ENCODE data around the gene ANKRD33B. TPM values are rescaled to one million over a fixed set of nuclear protein-coding genes. Genes with fewer than 3 reads are reported as not detected.

The ANKRD33B gene
- polyA plus RNA-seq, 3 donors, result 0.05 TPM; not detected in 2

DNA sequence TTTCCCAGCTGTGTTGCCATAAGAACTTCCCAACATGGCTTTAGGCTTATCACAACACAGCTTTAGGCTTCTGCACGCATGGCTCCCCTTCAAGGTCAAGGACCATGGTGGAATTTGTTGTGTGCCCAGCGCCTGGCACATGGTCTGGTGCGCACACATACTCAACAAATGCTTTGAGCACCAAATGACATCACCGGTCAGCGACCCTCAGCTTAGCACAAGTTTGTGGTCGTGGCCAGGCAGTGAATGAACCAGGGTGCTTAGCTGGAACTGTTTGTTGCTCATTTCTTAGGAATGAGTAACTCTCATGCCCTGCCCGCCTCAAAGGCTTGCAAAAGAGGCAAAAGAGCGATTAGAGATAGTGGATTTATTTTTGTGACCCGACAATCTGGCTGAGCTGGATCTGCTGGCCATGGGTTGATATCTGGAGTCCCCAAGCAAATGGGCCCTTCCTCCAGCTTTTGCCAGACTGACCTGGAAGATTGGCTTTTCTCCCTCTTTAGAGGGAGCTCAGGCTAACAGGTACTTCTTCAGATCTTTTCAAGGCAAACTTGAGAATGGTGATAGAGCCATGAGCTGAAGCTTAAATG, 138.3 kb downstream of the ANKRD33B start:
- Histone ChIP-seq H3K27me3 (ENCODE audit: control insufficient read depth in 2 of 2, insufficient read depth in 2 of 2, low read length in 2 of 2) (no peaks in the 10 kb centered on the region), H3K79me2 (ENCODE audit: insufficient read depth, low read length) (peaks cover 62% of the 10 kb centered on the region), H3K9ac (ENCODE audit: insufficient read depth, low read length, poor library complexity, severe bottlenecking) (no peak overlapping the region), H3K9me3 (replicated peaks in 1 of 2; ENCODE audit: control insufficient read depth in 1 of 2, insufficient read depth in 1 of 2, low read length in 2 of 2) (no peaks in the 10 kb centered on the region), H2AFZ (ENCODE audit: insufficient read depth, low read depth, low read length, poor library complexity, severe bottlenecking) (no peak overlapping the region), H3K27ac (ENCODE audit: low read depth in 1 of 2, low read length in 2 of 2) (no peak overlapping the region), H3K36me3 (replicated peaks in 1 of 2; ENCODE audit: control insufficient read depth in 1 of 2, insufficient read depth in 2 of 2, low read length in 2 of 2) (peaks cover 3 to 34% of the 10 kb centered on the region in 2 donors), H3K4me2 (replicated peaks; ENCODE audit: extremely low read depth, low read length, poor library complexity, severe bottlenecking) (no peak overlapping the region), H4K20me1 (ENCODE audit: insufficient read depth, low read length) (peaks cover 97% of the 10 kb centered on the region), H3K4me3 (replicated peaks in 1 of 3; ENCODE audit: low read depth in 2 of 3, low read length in 3 of 3) (no peak overlapping the region), H3K4me1 (ENCODE audit: control insufficient read depth in 1 of 2, insufficient read depth in 2 of 2, low read length in 2 of 2) (peaks cover 18 to 29% of the 10 kb centered on the region in 2 donors)
- H3K4me3 Mint-ChIP-seq, result no peak overlapping the region
- WGBS (ENCODE audit: insufficient coverage), result 94% methylated on average over 9 of the region's 9 CpGs
- H3K27ac Mint-ChIP-seq, result peak overlapping the region in 6 of 7 donors; percentile 25 to 85 (median 64)
- peaks cover 33 to 44% of the 10 kb centered on the region in 2 donors for H3K36me3 Mint-ChIP-seq
- TF ChIP-seq CTCF (IDR thresholded peaks at IDR 0.05), result no peak
- no peaks in the 10 kb centered on the region for H3K27me3 Mint-ChIP-seq (ENCODE audit: low read depth in 3 of 3)
- H3K9me3 Mint-ChIP-seq, result peaks cover 0 to 2% (median 0%) of the 10 kb centered on the region in 7 donors
- intact Hi-C loops (cut with micrococcal nuclease), result loop anchor here in 1 of 2 donors (5.0 kb wide), 1 partner anchor 60 kb away; the partner anchor contains the start of gene DAP
- no peak for DNase-seq
- H3K4me1 Mint-ChIP-seq, result peaks cover 27% of the 10 kb centered on the region

- peaks cover 0 to 2% (median 0%) of the 10 kb centered on the region in 7 donors for H3K9me3 Mint-ChIP-seq
Observed at GRCh38 chr5:10702911-10703491, 139.1 kb downstream of the ANKRD33B start.

More at GRCh38 chr5:10702911-10703491, 139.1 kb downstream of the ANKRD33B start:
- Mint-ChIP-seq H3K27ac (peak overlapping the region in 3 of 7 donors; percentile 25 to 81 (median 60)), H3K4me1 (peaks cover 32% of the 10 kb centered on the region), H3K36me3 (peaks cover 34 to 44% of the 10 kb centered on the region in 2 donors), H3K4me3 (no peak overlapping the region), H3K27me3 (ENCODE audit: low read depth in 3 of 3) (no peaks in the 10 kb centered on the region)
- intact Hi-C loops (cut with micrococcal nuclease), result loop anchor here in 1 of 2 donors (5.0 kb wide), 1 partner anchor 59 kb away; the partner anchor contains the start of gene DAP
- Histone ChIP-seq H3K4me1 (ENCODE audit: control insufficient read depth in 1 of 2, insufficient read depth in 2 of 2, low read length in 2 of 2) (peaks cover 18 to 33% of the 10 kb centered on the region in 2 donors), H3K4me3 (replicated peaks in 1 of 3; ENCODE audit: low read depth in 2 of 3, low read length in 3 of 3) (no peak overlapping the region), H3K9me3 (replicated peaks in 1 of 2; ENCODE audit: control insufficient read depth in 1 of 2, insufficient read depth in 1 of 2, low read length in 2 of 2) (no peaks in the 10 kb centered on the region), H3K79me2 (ENCODE audit: insufficient read depth, low read length) (peaks cover 70% of the 10 kb centered on the region), H3K27me3 (ENCODE audit: control insufficient read depth in 2 of 2, insufficient read depth in 2 of 2, low read length in 2 of 2) (no peaks in the 10 kb centered on the region), H3K9ac (ENCODE audit: insufficient read depth, low read length, poor library complexity, severe bottlenecking) (no peak overlapping the region), H3K27ac (ENCODE audit: low read depth in 1 of 2, low read length in 2 of 2) (peak overlapping the region in 1 of 2 donors; percentile 2), H4K20me1 (ENCODE audit: insufficient read depth, low read length) (peaks cover 97% of the 10 kb centered on the region), H2AFZ (ENCODE audit: insufficient read depth, low read depth, low read length, poor library complexity, severe bottlenecking) (no peak overlapping the region), H3K4me2 (replicated peaks; ENCODE audit: extremely low read depth, low read length, poor library complexity, severe bottlenecking) (no peak overlapping the region), H3K36me3 (replicated peaks in 1 of 2; ENCODE audit: control insufficient read depth in 1 of 2, insufficient read depth in 2 of 2, low read length in 2 of 2) (peaks cover 3 to 41% of the 10 kb centered on the region in 2 donors)
- DNase-seq, result no peak
- 77% methylated on average over 4 of the region's 7 CpGs for WGBS (ENCODE audit: insufficient coverage)
- TF ChIP-seq CTCF (IDR thresholded peaks at IDR 0.05), result no peak

Measured in CD14-positive monocyte (primary cell).